ENCODE data around the gene TP53AIP1. TPM values are rescaled to one million over a fixed set of nuclear protein-coding genes. Genes with fewer than 3 reads are reported as not detected.

The TP53AIP1 gene
- not detected in 2 replicates for total RNA-seq (2021)
- long read RNA-seq, result 0 reads

GRCh38 chr11:128942817-128943427 is at the start of gene TP53AIP1:
Gene TP53AIP1 (minus strand): TSS chr11:128942871. CDS start chr11:128937818, 5,053 bp downstream.
- H2BK12ac ChIP-seq (ENCODE audit: insufficient read length, low read depth, low read length), result no peak within 1 kb of the TSS
- no peaks in the 10 kb centered on the region for H3K79me2 ChIP-seq (ENCODE audit: insufficient read depth, low read length)
- Mint-ChIP-seq H3K4me1 (peaks cover 5 to 9% of the 10 kb centered on the region in 2 experiments), H3K4me3 (no peak within 1 kb of the TSS), H3K36me3 (ENCODE audit: insufficient read depth in 1 of 3, low read depth in 3 of 3) (no peaks in the 10 kb centered on the region; a peak in 1 of 7 replicates), H3K9me3 (no peaks in the 10 kb centered on the region; a peak in 1 of 5 replicates), H3K27me3 (ENCODE audit: low read depth) (peaks cover 35% of the 10 kb centered on the region), H3K27ac (no peak within 1 kb of the TSS; a peak in 2 of 7 replicates)
- no peak within 1 kb of the TSS for H3K9ac ChIP-seq (ENCODE audit: extremely low read depth, insufficient read length, low read length)
- H3K27me3 ChIP-seq (ENCODE audit: insufficient read depth, low read length), result peaks cover 2% of the 10 kb centered on the region; the same call in 1 of the 2 replicates
- WGBS (ENCODE audit: extremely low coverage, insufficient read length, low lambda C conversion rate), result no CpG with 5 or more reads among the region's 21 CpGs
- H2AFZ ChIP-seq (ENCODE audit: low read length), result no peak within 1 kb of the TSS
- no peak within 1 kb of the TSS for H3K4ac ChIP-seq (ENCODE audit: low read depth, low read length)
- no peak within 1 kb of the TSS for H2BK5ac ChIP-seq (ENCODE audit: insufficient read length, low read length)
- no peak within 1 kb of the TSS for H4K91ac ChIP-seq (ENCODE audit: insufficient read length, low read depth, low read length)
- H3K14ac ChIP-seq (ENCODE audit: insufficient read depth, low read length), result peak within 1 kb of the TSS; percentile 39; the same call in 1 of the 2 replicates
- TF ChIP-seq CTCF (conservative IDR thresholded peaks at IDR 0.05), result no peak
- H3K23ac ChIP-seq (ENCODE audit: insufficient read length, low read depth, low read length), result no peak within 1 kb of the TSS
- H3K27ac ChIP-seq (ENCODE audit: insufficient read length, low read depth, low read length), result no peak within 1 kb of the TSS
- no peaks in the 10 kb centered on the region for H3K79me1 ChIP-seq (ENCODE audit: insufficient read depth, low read depth, low read length, poor library complexity, severe bottlenecking)
- H3K56ac ChIP-seq (ENCODE audit: insufficient read length, low read depth, low read length), result no peak within 1 kb of the TSS
- no peak within 1 kb of the TSS for H2BK120ac ChIP-seq (ENCODE audit: low read depth, low read length, poor library complexity, severe bottlenecking)
- H3K23me2 ChIP-seq (ENCODE audit: insufficient read length, low read depth, low read length, poor library complexity, severe bottlenecking), result no peaks in the 10 kb centered on the region
- no peak within 1 kb of the TSS for H2AK5ac ChIP-seq (ENCODE audit: insufficient read length, low read length)
- no peak within 1 kb of the TSS for H4K8ac ChIP-seq (replicated peaks; ENCODE audit: insufficient read length, low read depth, low read length)
- H3K18ac ChIP-seq (ENCODE audit: insufficient read length, low read depth, low read length), result no peak within 1 kb of the TSS
- no peak within 1 kb of the TSS for H3T11ph ChIP-seq (ENCODE audit: low read length)
- no peaks in the 10 kb centered on the region for H4K20me1 ChIP-seq (ENCODE audit: control insufficient read depth, insufficient read depth, insufficient read length)
- no peak within 1 kb of the TSS for H4K5ac ChIP-seq (ENCODE audit: insufficient read length, low read depth, low read length)
- H3K9me3 ChIP-seq (ENCODE audit: control insufficient read depth, low read depth, low read length), result no peaks in the 10 kb centered on the region
- no peak within 1 kb of the TSS for H3K4me2 ChIP-seq (ENCODE audit: insufficient read depth, insufficient read length, low read length)
- H2BK15ac ChIP-seq (ENCODE audit: low read depth, low read length), result no peak within 1 kb of the TSS
- DNase-seq, result no peak
- no peaks in the 10 kb centered on the region for H3K4me1 ChIP-seq (ENCODE audit: insufficient read depth, low read length)
- H2BK20ac ChIP-seq (ENCODE audit: low read depth, low read length, poor library complexity, severe bottlenecking), result no peak within 1 kb of the TSS
